Measurements from ENCODE around the gene RPAIN.

GRCh38 chr17:5373112-5373511, 46.9 kb upstream of the RPAIN start:
- no peak for TF ChIP-seq POLR2A (IDR thresholded peaks at IDR 0.05; ENCODE audit: low read depth, low read length)
- no peak for TF ChIP-seq DPF2 (IDR thresholded peaks at IDR 0.05)
- no peak for TF ChIP-seq CTCF (IDR thresholded peaks at IDR 0.05 in 2 of 3, conservative IDR thresholded peaks at IDR 0.05 in 1 of 3; ENCODE audit: control insufficient read depth in 2 of 3, extremely low read depth in 1 of 3, insufficient read depth in 1 of 3, low read depth in 3 of 3, low read length in 3 of 3)
- peak; percentile 92 for TF ChIP-seq CHD2 (IDR thresholded peaks at IDR 0.05; ENCODE audit: borderline replicate concordance, low read depth, low read length)
- no peak for TF ChIP-seq CBX5 (IDR thresholded peaks at IDR 0.05; ENCODE audit: low read depth)
- TF ChIP-seq RAD21 (IDR thresholded peaks at IDR 0.05; ENCODE audit: insufficient read depth, low read depth, low read length), result no peak
